Hindlimb muscle (tissue), 1 donor: ENCODE data around the gene TRIP4. TPM values are rescaled to one million over a fixed set of nuclear protein-coding genes. Genes with fewer than 3 reads are reported as not detected.
"Not testable (repeated sequence)": the region's sequence is repeated elsewhere in the genome, so short reads cannot be mapped to it uniquely, and the experiment has no call there.

Experiments
- DNase-seq: peaks from one replicate; pipeline ENCODE4 v3.0.0-alpha.2; 2013
- polyA plus RNA-seq: library from polyadenylated mRNA; unstranded; fragments of 120-200 nt; gene quantifications from one replicate; pipeline ENCODE4 v1.2.1, GENCODE V29; 2013; ENCODE audit not compliant: insufficient read length

Gene TRIP4
- polyA plus RNA-seq, 1 donor: 28.6 TPM

DNA sequence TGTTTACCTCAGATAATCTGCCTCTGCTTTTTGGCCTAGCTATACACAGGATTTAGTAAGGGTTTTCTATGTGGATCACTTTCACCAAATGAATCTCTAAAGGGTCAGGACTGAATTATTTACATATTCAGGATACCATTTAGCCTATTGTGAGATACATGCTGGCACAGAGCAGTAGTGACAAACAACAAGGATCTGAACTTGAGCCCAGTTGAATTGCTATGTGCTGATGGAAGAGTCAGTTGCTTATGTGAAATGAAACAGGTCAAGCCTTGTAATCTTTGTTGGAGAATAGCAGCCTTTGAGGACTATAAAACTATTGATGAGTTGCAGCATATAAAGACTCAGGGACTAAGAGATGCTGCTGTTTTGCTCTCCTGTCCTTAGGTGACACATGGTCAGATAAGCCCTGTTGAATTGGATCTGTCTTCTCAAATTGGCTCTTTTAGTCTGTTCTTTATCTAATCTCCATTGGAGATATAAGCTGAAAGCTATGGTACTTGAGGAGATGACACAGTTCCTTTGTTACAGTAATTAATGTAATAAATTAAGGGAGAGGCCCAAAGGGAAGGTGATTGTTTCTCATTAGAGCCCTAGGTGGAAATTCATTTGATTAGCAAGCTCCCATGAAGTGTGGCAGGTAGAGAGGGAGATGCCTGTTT, 103.1 kb downstream of the TRIP4 start:
- no peak for DNase-seq

DNA sequence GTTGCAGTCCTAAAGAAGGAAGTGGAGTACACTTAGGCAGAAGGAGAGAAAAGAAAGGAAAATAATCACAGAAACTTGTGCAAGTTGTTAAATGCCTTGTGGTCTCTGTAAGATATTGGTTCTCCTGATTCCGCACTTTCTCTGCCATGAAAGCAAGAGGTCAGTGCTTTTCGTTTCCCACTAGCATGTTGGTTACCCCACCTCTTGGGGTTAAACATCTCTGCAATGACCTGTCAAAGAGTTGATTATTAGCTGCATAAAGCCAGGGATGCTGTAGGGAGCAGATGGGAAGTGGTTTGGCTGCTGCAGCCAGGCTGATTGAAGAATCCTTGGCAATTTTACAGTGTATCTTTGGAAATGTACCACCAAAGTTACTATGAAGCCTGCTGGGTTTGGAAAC, 106.0 kb downstream of the TRIP4 start:
- DNase-seq: no peak

DNA sequence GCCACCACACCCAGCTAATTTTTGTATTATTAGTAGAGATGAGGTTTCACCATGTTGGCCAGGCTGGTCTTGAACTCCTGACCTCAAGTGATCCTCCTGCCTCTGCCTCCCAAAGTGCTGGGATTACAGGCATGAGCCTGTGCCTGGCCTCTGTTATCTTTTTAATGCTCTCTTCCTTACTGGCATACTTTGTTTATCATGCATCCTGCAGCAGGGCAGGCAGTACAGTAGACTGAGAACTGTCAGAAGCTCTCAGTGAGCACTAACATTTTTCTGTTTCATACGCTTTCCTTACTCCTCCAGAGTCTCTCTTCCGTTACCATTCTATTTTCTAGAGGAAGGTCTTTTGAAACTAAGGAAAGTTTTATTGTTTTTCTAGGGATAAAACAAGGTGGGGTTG, 108.3 kb downstream of the TRIP4 start:
- DNase-seq: not testable (repeated sequence)

DNA sequence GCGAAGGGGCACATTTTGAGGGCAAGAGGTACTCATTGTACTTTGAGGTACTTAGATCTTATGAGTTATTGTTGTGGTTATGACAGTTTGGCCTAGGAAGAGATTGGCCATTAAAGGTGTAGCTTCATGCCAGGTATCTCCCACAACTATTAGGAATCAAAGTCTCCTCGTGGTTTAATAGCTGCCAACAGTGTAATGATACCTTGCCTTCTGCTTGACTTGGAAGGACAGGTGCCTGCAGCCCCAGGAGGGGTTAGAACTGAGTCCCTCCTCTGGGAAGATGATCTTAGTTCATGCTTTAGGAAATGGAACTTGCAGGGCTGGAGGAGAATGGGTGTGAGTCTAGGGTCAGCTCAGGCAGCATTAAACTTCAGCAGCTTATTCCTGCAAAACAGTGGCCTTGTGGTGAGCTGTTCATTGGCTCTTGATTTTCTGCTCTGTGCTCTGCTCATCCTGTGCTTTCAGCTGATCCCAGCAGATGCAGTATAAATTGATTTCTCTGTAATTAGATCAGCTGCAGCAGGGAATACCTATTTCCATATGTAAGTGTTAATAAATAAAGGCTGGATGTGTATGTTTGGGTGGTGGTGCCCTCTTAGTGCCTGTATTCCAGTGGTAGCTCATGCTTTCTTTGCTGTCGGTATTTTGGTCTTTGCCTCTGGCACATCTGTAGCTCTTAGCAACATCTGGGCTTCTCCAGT, 113.2 kb downstream of the TRIP4 start:
- no peak for DNase-seq

DNA sequence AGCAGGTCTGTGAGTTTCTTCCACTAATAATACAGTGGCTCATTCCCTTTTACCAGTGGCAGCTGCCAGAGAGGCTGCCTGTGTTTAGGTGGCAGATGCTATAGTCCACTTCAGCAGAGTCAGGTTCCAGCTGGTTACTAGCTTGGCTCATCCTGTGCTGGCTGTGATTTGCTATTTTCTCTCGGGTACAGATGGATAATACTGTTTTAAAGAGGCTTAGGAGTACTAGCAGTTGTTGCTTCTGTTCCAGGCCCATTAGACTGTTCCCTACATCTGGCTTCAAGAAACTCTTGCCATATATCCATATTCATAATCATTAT, 113.7 kb downstream of the TRIP4 start:
- no peak for DNase-seq

DNA sequence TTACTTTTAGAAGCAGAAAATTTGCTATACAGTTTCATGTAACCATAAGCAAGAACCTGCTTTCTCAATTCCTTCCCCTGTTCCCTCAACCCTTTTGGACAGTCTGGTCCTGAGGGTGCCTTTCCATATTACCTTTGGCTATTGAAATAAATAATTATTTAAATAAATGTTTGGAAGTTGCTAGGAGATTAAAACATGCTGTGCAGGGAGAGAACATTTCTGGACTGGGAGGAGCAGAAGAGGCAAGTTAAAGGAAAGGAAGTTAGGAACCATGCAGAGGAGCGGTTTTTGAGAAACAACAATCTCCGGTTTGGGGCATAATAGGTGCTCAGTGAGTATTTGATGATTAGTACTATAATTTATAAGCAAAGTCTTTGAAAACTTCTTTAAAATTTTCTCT, 114.5 kb downstream of the TRIP4 start:
- no peak for DNase-seq

DNA sequence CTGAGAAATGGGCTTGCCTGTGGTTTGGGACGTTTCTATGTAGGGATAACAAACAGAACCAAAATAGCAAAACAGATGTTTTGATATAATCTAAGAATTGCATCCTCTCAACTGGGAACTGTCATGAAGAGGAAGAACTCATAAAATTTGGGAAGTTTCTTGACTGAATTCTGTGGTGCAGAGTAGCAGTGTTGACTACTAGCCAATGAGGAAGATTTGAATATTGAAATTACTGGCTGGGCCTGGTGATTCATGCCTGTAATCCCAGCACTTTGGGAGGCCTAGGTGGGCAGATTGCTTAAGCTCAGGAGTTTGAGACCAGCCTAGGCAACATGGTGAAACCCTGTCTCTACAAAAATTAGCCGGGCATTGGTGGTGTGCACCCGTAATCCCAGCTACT, 114.9 kb downstream of the TRIP4 start:
- DNase-seq: no peak

DNA sequence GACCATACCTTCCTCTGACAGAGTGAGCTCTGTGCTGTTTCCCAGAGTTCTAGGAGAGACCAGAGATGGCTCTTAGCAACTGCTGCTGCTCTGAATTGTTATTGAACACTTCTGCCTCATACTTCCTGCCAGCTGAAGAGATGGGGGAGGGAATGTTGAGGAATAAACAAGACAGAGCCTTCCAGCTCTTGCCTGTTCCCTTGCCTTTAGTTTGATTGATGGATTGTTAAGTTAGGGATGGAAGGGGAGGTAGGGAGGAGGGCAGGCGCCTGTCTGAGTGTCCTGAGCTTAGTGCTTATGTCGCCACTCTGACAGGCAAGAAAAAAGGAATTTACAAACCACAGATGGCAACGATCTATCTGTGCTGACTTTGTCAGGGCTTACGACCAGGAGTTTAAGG, 115.6 kb downstream of the TRIP4 start:
- no peak for DNase-seq

DNA sequence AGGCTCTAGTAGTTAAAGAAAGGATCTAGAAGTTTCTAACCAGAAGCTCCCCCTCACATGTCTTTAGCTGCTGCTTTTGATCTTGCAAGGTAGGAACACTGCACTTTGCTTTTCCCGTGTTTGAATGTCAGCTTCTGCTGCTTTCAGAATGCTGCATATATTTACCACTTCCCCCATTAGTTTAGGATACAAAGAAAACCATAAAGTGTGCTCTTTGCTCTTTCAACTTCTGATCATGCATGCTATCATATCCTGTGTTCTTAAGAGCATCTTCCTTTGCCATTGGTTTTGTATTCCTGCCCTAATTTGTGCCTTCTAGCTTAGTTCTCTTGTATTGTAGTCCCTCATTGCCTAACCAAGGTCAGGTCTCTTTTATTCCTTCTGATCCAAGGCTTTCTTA, 116.0 kb downstream of the TRIP4 start:
- DNase-seq: no peak

Other genes starting within 250 kb of the TRIP4 start
- 0.97 TPM for gene SNX22, start 236.1 kb upstream of the TRIP4 start, polyA plus RNA-seq
- 244 TPM for gene PPIB, start 224.8 kb upstream of the TRIP4 start, polyA plus RNA-seq
- 10.9 TPM for gene CSNK1G1, start 31.7 kb upstream of the TRIP4 start, polyA plus RNA-seq
- 25.9 TPM for gene PCLAF, start 6.4 kb upstream of the TRIP4 start, polyA plus RNA-seq
- 16.5 TPM for gene ZNF609, start 72.7 kb downstream of the TRIP4 start, polyA plus RNA-seq